Measurements from ENCODE around the gene FCER1G. TPM values are rescaled to one million over a fixed set of nuclear protein-coding genes. Genes with fewer than 3 reads are reported as not detected.

The FCER1G gene
- total and polyA plus RNA-seq, 9 donors: 7.1 to 270 (median 28.9) TPM

GRCh38 chr1:161173711-161174110 lies 41.4 kb upstream of the FCER1G start:
- DNase-seq: peak in 1 of 5 donors; percentile 21
- TF ChIP-seq CTCF (IDR thresholded peaks at IDR 0.05) (no peak), EP300 (IDR thresholded peaks at IDR 0.05) (no peak), POLR2A (IDR thresholded peaks at IDR 0.05) (no peak)
- H3K9me3 ChIP-seq: no peaks in the 10 kb centered on the region
- intact Hi-C loops (cut with DNase I): no loop called here
- WGBS, 3 donors: 87 to 92% (median 88%) methylated on average over 11 of the region's 11 CpGs
- peaks cover 6% of the 10 kb centered on the region for H3K4me1 ChIP-seq (ENCODE audit: insufficient read depth)
- no peak overlapping the region for H3K27ac ChIP-seq
- no peak overlapping the region for H3K4me3 ChIP-seq
- no peaks in the 10 kb centered on the region for H3K36me3 ChIP-seq
- no peaks in the 10 kb centered on the region for H3K27me3 ChIP-seq

GRCh38 chr1:161174911-161175310 lies 40.2 kb upstream of the FCER1G start:
- Histone ChIP-seq H3K9me3 (no peaks in the 10 kb centered on the region), H3K4me1 (ENCODE audit: insufficient read depth) (peaks cover 6% of the 10 kb centered on the region), H3K27ac (no peak overlapping the region), H3K36me3 (no peaks in the 10 kb centered on the region), H3K4me3 (no peak overlapping the region), H3K27me3 (no peaks in the 10 kb centered on the region)
- intact Hi-C loops (cut with DNase I): no loop called here
- 89 to 93% (median 91%) methylated on average over 11 of the region's 11 CpGs for WGBS, 3 donors
- DNase-seq: peak in 1 of 5 donors; percentile 33
- TF ChIP-seq EP300 (IDR thresholded peaks at IDR 0.05) (no peak), CTCF (IDR thresholded peaks at IDR 0.05) (no peak), POLR2A (IDR thresholded peaks at IDR 0.05) (no peak)

GRCh38 chr1:161175771-161176453 lies 39.2 kb upstream of the FCER1G start:
- intact Hi-C loops (cut with DNase I): no loop called here
- no peak for TF ChIP-seq POLR2A (IDR thresholded peaks at IDR 0.05)
- TF ChIP-seq EP300 (IDR thresholded peaks at IDR 0.05): no peak
- TF ChIP-seq CTCF (IDR thresholded peaks at IDR 0.05): no peak
- H3K9me3 ChIP-seq: no peaks in the 10 kb centered on the region
- no peak overlapping the region for H3K27ac ChIP-seq
- H3K4me1 ChIP-seq (ENCODE audit: insufficient read depth): peaks cover 6% of the 10 kb centered on the region
- H3K36me3 ChIP-seq: no peaks in the 10 kb centered on the region
- 79 to 88% (median 81%) methylated on average over 10 of the region's 10 CpGs for WGBS, 3 donors
- peak in 1 of 5 donors; percentile 31 for DNase-seq
- no peaks in the 10 kb centered on the region for H3K27me3 ChIP-seq
- H3K4me3 ChIP-seq: peak overlapping the region; percentile 87

- TF ChIP-seq POLR2A (IDR thresholded peaks at IDR 0.05) (no peak), EP300 (IDR thresholded peaks at IDR 0.05) (no peak), CTCF (IDR thresholded peaks at IDR 0.05) (no peak)
- no peaks in the 10 kb centered on the region for H3K36me3 ChIP-seq
- no peaks in the 10 kb centered on the region for H3K9me3 ChIP-seq
- peak overlapping the region; percentile 87 to 91 for H3K27ac ChIP-seq
- no peak for DNase-seq
- no peaks in the 10 kb centered on the region for H3K27me3 ChIP-seq
- peaks cover 6% of the 10 kb centered on the region for H3K4me1 ChIP-seq (ENCODE audit: insufficient read depth)
- peak overlapping the region; percentile 87 for H3K4me3 ChIP-seq
- WGBS, 3 donors: 8 to 10% (median 8%) methylated on average over 16 to 17 of the region's 17 CpGs
- intact Hi-C loops (cut with DNase I): no loop called here
Observed at GRCh38 chr1:161176468-161177111, 38.5 kb upstream of the FCER1G start.
